Camera-type eye (tissue), 1 donor: Measurements from ENCODE around the gene UBQLN2. TPM values are rescaled to one million over a fixed set of nuclear protein-coding genes. Genes with fewer than 3 reads are reported as not detected.

ENCODE experiments used
- total RNA-seq: library from RNA; depleted of rRNA; stranded (reverse); fragments of >200 nt; gene quantifications from one replicate; pipeline ENCODE4 v1.2.3, GENCODE V29; 2014

Gene UBQLN2
- 38.2 TPM for total RNA-seq

DNA sequence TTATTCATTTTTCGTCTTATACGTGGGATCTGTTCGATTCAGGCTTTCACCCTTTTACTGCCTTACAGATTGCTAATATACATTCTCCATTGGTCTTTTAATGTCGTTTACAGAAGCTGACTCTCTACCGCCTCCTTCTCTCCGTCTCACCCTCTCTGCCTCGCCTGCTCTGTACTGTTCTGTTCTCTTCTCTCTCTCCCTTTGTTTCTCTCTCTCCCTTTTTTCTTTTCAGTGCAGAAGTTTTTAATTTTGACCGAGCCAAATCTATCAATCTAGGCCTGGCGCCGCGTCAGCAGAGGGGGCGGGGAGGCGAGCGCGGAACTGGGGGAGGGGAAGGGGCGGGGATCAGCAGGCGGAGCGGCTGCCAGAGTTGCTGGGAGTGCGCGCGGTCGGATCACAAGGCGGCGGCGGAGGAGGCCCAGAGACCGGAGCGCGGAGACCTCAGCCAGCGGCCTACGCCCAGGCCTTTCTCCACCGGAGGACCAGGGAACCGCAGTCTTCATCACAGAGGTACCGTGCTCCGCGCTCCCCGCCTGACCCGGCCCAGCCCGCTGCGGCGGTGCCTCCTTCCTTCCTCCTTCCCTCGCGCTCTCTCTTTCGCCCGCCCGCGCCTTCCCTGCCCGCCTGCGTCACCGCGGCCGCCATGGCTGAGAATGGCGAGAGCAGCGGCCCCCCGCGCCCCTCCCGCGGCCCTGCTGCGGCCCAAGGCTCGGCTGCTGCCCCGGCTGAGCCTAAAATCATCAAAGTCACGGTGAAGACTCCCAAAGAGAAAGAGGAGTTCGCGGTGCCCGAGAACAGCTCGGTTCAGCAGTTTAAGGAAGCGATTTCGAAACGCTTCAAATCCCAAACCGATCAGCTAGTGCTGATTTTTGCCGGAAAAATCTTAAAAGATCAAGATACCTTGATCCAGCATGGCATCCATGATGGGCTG, at the start of gene UBQLN2:
UBQLN2 (plus strand) TSS at position 397 of the 931 bp plus-strand sequence; CDS start at position 644, 247 bp downstream.

Other genes with a start within 250 kb of the UBQLN2 start
- gene NBDY, start 165.6 kb downstream of the UBQLN2 start, total RNA-seq = 8.7 TPM